Measurements from ENCODE around the gene PTPRA.
"Not testable (repeated sequence)": the region's sequence is repeated elsewhere in the genome, so short reads cannot be mapped to it uniquely, and the experiment has no call there.

Gene PTPRA

DNA sequence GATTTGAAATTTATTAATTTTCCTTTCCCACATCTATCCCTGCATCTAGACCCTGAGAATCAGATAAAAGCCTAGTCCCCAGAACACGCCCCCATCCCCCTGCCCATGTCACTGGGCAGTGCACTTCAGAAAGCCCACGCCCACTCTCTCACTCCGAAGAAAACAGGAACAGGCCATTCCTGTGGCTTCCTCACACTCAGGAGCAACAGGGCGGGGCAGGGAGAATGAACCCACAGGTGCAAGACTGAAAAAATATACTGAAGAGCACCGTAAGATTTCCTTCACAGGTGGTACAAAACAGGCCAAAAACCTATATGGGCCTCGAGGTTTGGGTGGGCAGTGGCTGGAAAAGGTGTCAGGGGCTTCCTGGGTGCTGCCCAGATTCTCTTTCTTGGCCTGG lies 201.5 kb downstream of the PTPRA start:
- no peak for DNase-seq (ENCODE audit: low read depth in 2 of 2)

GRCh38 chr20:3075315-3075714 lies 202.0 kb downstream of the PTPRA start:
- not testable (repeated sequence) for DNase-seq (ENCODE audit: low read depth in 2 of 2)

DNA sequence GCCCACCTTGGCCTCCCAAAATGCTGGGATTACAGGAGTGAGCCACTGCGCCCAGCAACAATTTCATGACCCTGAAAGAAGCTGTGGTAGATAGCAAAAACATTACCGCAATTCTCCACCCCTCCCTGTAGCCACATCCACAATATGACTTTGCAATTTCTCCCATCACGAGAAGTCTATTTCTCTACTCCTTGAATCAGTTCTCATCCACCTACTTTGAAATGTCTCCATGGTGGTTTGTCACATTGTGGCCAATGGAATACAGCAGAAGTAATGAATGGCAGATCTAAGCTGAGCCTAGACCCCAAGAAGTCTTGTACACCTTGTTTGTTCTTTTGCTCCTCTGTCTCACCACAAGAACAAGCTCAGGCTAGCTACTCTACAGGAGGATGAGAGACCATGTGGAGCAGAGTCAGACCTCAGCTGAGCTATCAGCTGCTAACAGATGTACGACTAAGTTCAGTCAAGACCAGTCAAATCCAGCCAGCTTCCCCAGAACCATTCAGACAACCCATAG lies 204.4 kb downstream of the PTPRA start:
- DNase-seq (ENCODE audit: low read depth in 2 of 2), result no peak

- no peak for DNase-seq (ENCODE audit: low read depth in 2 of 2)
Observed at GRCh38 chr20:3080939-3081388, 207.7 kb downstream of the PTPRA start.

DNA sequence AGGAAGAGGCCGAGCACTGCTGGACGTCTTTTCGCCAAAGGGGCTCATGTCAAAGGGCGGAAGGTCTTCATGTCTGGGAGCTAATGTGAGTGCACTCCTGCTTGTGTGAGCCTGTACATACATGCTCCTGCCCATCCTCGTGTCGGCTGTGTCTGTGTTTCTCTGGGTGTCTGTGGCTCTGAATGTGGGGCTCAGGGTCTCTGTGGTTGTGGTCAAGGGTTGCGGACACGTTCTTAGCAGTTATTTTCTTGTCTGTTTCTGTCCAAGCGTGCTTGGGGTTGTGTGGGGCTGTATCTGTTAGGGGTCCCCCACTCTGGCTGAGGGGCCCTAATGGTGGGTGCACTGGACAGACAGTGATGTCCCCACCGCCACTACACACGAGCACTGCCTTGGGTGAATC lies 208.4 kb downstream of the PTPRA start:
- DNase-seq (ENCODE audit: low read depth in 2 of 2), result no peak

DNA sequence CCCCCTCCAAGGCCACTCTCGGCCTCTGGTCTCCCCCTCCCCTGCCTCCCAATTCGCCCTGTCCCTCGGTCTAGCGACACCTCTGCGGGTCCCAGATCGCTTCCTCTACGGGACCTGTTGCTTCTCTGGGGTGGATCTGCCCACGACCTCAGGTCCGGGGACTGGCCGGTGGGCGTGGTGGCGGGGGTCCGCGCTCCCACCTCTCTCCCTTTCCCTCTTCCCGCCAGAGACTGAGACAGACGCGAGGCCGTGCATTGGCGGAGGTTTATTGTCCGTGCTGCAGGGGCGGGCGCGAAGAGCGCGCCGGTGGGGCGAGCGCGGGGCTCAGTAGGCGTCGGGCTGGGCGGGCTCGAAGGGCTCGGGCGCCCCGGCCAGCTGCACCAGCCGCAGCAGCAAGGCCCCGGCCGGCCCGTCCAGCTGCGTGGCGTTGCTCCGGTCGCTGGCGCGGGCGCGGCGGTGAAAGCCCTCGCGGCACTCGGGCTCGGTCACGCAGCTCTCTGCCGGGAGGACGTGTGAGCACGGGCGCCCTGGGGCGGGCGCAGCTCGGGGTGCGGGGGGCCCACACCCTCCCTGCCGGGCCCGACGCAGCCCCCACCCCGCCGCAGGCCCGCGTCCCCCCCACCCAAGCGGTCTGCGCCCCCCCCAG lies 209.1 kb downstream of the PTPRA start:
- no peak for DNase-seq (ENCODE audit: low read depth in 2 of 2)

GRCh38 chr20:3082955-3083952 lies 210.0 kb downstream of the PTPRA start:
- no peak for DNase-seq (ENCODE audit: low read depth in 2 of 2)

- no peak for DNase-seq (ENCODE audit: low read depth in 2 of 2)
Observed at GRCh38 chr20:3084283-3084985, 211.2 kb downstream of the PTPRA start, which contains the start of gene AVP. Gene AVP (minus strand): TSS chr20:3084724. CDS start chr20:3084674, 50 bp downstream.

DNA sequence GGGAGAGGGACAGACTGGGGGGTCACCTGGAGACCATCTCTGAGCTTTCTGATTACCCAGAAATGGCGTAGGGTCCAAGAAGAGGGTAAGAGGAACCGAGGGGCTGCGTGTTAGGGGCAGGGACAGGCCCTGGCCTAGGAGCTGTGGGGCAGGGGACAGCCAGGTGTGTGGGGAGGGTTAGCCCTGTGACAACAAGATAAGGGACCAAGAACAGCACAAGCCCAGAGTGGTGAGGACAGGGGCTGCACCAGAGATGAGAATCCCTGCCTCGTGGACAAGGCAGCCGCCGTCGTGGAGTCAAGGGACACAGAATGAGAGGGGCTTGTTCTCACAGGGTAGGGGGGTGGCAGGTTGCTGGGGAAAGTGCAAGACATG lies 211.7 kb downstream of the PTPRA start:
- DNase-seq (ENCODE audit: low read depth in 2 of 2), result no peak

GRCh38 chr20:3085571-3086072 lies 212.3 kb downstream of the PTPRA start:
- no peak for DNase-seq (ENCODE audit: low read depth in 2 of 2)

DNA sequence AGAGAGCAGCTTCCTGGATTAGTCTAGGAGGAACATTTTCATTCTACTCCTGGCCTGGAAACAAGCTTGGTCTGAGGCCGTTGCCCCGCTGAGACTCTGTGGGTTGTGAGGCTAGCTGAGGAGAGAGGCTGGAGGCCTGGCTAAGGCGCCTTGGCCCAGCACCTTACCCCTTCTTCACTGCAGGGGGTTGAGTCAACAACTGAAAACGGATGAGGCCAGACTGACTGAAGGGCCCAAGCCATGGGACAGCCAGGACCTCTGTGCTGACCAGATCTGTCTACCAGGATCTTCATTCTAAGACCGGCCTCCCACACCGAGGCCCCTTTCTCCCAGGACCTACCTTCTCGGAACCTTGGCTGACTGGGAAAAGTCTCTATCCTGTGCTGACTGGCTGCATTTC lies 214.8 kb downstream of the PTPRA start:
- DNase-seq (ENCODE audit: low read depth in 2 of 2), result no peak

Data from stimulated activated CD8-positive, alpha-beta memory T cell treated with anti-CD3 and anti-CD28 coated beads, Interleukin-7, amount 100 ng/mL, for 4 hours (primary cell).